GM12872 (cell line): ENCODE measurements around the gene RAB17.

Experiments used
- TF ChIP-seq, protein P1 (sequence below): IDR thresholded peaks from 3 replicates; pipeline ENCODE4 v1.5.1; 2011; ENCODE audit warnings: low read depth, mild to moderate bottlenecking, low read length, moderate library complexity; ENCODE audit not compliant: insufficient read depth

The RAB17 gene

DNA sequence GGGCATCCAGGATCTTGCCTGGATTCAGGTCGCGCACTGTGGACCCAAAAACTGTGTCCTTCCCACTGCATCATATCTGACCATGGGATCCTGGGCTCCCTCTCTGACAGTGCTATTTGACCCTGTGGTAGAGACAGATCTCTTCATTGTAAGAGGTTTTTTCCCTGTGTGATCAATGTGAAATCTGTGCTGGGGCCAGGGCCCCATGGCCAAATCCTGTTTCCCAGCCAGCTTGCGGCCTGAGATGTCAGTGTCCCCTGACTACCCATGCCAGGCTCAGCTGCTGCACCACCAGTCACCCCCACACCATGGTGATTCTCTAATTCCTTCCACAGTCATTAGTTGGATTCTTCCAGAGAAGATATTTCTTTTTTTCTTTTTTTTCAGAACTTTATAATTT lies 20.6 kb downstream of the RAB17 start:
- TF ChIP-seq, protein P1, sequence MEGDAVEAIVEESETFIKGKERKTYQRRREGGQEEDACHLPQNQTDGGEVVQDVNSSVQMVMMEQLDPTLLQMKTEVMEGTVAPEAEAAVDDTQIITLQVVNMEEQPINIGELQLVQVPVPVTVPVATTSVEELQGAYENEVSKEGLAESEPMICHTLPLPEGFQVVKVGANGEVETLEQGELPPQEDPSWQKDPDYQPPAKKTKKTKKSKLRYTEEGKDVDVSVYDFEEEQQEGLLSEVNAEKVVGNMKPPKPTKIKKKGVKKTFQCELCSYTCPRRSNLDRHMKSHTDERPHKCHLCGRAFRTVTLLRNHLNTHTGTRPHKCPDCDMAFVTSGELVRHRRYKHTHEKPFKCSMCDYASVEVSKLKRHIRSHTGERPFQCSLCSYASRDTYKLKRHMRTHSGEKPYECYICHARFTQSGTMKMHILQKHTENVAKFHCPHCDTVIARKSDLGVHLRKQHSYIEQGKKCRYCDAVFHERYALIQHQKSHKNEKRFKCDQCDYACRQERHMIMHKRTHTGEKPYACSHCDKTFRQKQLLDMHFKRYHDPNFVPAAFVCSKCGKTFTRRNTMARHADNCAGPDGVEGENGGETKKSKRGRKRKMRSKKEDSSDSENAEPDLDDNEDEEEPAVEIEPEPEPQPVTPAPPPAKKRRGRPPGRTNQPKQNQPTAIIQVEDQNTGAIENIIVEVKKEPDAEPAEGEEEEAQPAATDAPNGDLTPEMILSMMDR = no peak

GRCh38 chr2:237569041-237569440 lies 21.5 kb downstream of the RAB17 start:
- TF ChIP-seq, protein P1 = no peak

GRCh38 chr2:237568121-237568660 lies 22.3 kb downstream of the RAB17 start:
- TF ChIP-seq, protein P1 = no peak

DNA sequence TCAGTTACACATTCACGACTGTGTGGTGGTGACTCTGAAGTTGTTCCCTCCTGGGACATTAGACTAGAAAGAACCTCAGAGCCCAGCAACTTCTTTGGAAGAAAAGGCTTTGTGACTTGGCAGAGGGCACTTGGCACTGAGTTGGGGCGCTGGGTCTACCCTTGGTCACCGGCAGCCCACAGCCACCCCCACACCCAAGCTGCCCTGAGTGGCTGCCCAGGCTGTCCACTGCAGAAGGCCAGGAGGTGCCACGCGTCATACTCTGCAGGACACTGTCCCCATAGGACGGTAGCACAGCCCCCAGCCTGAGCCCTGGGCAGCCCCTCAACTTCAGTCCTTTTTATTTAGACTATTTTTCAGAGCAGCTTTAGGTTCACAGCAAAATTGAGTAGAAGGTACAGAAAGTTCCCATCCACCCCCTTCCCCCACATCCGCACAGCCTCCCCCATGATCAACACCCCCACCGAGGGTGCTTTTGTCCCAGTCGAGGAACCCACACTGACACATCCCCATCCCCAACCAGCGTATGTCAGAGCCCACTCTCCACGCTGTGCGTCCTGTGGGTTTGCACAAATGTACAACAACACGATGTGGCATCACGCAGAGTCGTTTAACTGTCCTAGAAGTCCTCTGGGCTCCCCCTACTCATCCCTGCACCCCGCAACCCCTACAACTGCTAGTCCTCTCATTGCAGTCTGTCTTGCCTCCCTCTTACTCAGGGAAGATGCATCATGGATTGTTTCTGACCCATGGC lies 23.1 kb downstream of the RAB17 start:
- TF ChIP-seq, protein P1 = no peak

- TF ChIP-seq, protein P1 = no peak
Observed at GRCh38 chr2:237566401-237567235, 23.9 kb downstream of the RAB17 start, which contains the start of gene PRLH. TSS of gene PRLH (plus strand) at chr2:237566574. CDS start at chr2:237566574, 0 bp downstream.

DNA sequence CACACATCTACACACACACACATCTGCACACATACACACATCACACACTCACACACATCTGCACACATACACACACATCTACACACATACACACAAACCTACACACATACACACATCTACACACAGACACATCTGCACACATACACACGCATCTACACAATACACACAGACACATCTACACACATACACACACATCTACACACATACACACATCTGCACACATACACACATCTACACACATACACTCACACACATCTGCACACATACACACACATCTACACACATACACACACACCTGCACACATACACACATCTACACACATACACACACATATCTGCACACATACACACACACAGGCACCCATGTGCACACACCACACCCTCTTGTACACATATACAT lies 24.6 kb downstream of the RAB17 start:
- TF ChIP-seq, protein P1 = no peak

- TF ChIP-seq, protein P1 = no peak
Observed at GRCh38 chr2:237564526-237565131, 25.9 kb downstream of the RAB17 start.
